Measurements from ENCODE around the gene SLC17A1. TPM values are rescaled to one million over a fixed set of nuclear protein-coding genes. Genes with fewer than 3 reads are reported as not detected.
"Not testable (repeated sequence)": the region's sequence is repeated elsewhere in the genome, so short reads cannot be mapped to it uniquely, and the experiment has no call there.

Gene SLC17A1
- total RNA-seq, 1 donor from 2014 or later, result not detected

GRCh38 chr6:25749837-25750236 lies 82.0 kb downstream of the SLC17A1 start:
- no peak overlapping the region for H3K27ac ChIP-seq
- no peak for DNase-seq (ENCODE audit: low spot score in 2 of 2)
- H3K4me3 ChIP-seq, result no peak overlapping the region
- H3K27me3 ChIP-seq, result no peaks in the 10 kb centered on the region
- H3K4me1 ChIP-seq, result no peaks in the 10 kb centered on the region
- H3K36me3 ChIP-seq, result no peaks in the 10 kb centered on the region
- TF ChIP-seq, protein P1, sequence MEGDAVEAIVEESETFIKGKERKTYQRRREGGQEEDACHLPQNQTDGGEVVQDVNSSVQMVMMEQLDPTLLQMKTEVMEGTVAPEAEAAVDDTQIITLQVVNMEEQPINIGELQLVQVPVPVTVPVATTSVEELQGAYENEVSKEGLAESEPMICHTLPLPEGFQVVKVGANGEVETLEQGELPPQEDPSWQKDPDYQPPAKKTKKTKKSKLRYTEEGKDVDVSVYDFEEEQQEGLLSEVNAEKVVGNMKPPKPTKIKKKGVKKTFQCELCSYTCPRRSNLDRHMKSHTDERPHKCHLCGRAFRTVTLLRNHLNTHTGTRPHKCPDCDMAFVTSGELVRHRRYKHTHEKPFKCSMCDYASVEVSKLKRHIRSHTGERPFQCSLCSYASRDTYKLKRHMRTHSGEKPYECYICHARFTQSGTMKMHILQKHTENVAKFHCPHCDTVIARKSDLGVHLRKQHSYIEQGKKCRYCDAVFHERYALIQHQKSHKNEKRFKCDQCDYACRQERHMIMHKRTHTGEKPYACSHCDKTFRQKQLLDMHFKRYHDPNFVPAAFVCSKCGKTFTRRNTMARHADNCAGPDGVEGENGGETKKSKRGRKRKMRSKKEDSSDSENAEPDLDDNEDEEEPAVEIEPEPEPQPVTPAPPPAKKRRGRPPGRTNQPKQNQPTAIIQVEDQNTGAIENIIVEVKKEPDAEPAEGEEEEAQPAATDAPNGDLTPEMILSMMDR (IDR thresholded peaks at IDR 0.05), result no peak
- no peaks in the 10 kb centered on the region for H3K9me3 ChIP-seq
- intact Hi-C loops (cut with DNase I), result no loop called here

- not testable (repeated sequence) for DNase-seq (ENCODE audit: low spot score in 2 of 2); H3K9me3 ChIP-seq; H3K27ac ChIP-seq
Measured at GRCh38 chr6:25748601-25749517, 83.0 kb downstream of the SLC17A1 start.

DNA sequence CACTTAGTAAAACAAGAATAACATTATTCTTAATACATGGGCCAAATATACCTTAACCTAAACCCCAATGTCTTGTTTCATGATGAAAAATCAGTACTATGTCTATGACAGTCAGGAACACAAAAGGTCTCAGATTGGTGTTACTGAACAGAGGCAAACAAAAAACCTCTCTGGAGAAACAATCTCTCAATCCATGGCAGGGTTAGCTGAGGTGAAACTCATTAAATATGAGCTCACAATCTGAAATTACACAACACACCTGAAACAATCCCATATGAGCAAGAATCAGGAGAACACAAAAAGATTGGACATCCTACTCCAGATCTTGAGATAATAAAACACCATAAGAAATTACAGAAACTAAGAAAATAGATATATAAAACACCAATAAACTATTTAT lies 83.8 kb downstream of the SLC17A1 start:
- Histone ChIP-seq H3K9me3 (no peaks in the 10 kb centered on the region), H3K27ac (no peak overlapping the region), H3K27me3 (no peaks in the 10 kb centered on the region), H3K4me3 (no peak overlapping the region), H3K4me1 (no peaks in the 10 kb centered on the region), H3K36me3 (no peaks in the 10 kb centered on the region)
- intact Hi-C loops (cut with DNase I), result no loop called here
- TF ChIP-seq, protein P1 (IDR thresholded peaks at IDR 0.05), result no peak
- DNase-seq (ENCODE audit: low spot score in 2 of 2), result no peak

More at GRCh38 chr6:25748601-25749517, 83.0 kb downstream of the SLC17A1 start:
- H3K36me3 ChIP-seq; H3K4me3 ChIP-seq; H3K4me1 ChIP-seq; H3K27me3 ChIP-seq; intact Hi-C loops (cut with DNase I): not testable (repeated sequence)

GRCh38 chr6:25747477-25747876 lies 84.4 kb downstream of the SLC17A1 start:
- TF ChIP-seq, protein P1 (IDR thresholded peaks at IDR 0.05), result no peak
- intact Hi-C loops (cut with DNase I), result no loop called here
- H3K4me3 ChIP-seq, result no peak overlapping the region
- H3K9me3 ChIP-seq, result no peaks in the 10 kb centered on the region
- no peak for DNase-seq (ENCODE audit: low spot score in 2 of 2)
- H3K36me3 ChIP-seq, result no peaks in the 10 kb centered on the region
- no peak overlapping the region for H3K27ac ChIP-seq
- H3K27me3 ChIP-seq, result no peaks in the 10 kb centered on the region
- H3K4me1 ChIP-seq, result no peaks in the 10 kb centered on the region

- Histone ChIP-seq H3K27me3 (no peaks in the 10 kb centered on the region), H3K4me1 (no peaks in the 10 kb centered on the region), H3K4me3 (no peak overlapping the region), H3K9me3 (no peaks in the 10 kb centered on the region), H3K27ac (no peak overlapping the region), H3K36me3 (no peaks in the 10 kb centered on the region)
- TF ChIP-seq, protein P1 (IDR thresholded peaks at IDR 0.05), result no peak
- intact Hi-C loops (cut with DNase I), result no loop called here
- DNase-seq (ENCODE audit: low spot score in 2 of 2), result no peak
Measured at GRCh38 chr6:25746968-25747367, 84.9 kb downstream of the SLC17A1 start.

- Histone ChIP-seq H3K27ac (no peak overlapping the region), H3K4me1 (no peaks in the 10 kb centered on the region), H3K27me3 (no peaks in the 10 kb centered on the region), H3K36me3 (no peaks in the 10 kb centered on the region), H3K9me3 (no peaks in the 10 kb centered on the region), H3K4me3 (no peak overlapping the region)
- no peak for DNase-seq (ENCODE audit: low spot score in 2 of 2)
- TF ChIP-seq, protein P1 (IDR thresholded peaks at IDR 0.05), result no peak
- intact Hi-C loops (cut with DNase I), result no loop called here
Measured at GRCh38 chr6:25745836-25746235, 86.0 kb downstream of the SLC17A1 start.

Data from ascending aorta (tissue), 2 donors.